EL (cell line): ENCODE results near the gene IST1.

Experiments used
- DNase-seq: peaks from one replicate; pipeline ENCODE4 v3.0.0-alpha.2; 2016

The IST1 gene

GRCh38 chr16:71966932-71967331, 71.6 kb downstream of the IST1 start:
- no peak for DNase-seq

DNA sequence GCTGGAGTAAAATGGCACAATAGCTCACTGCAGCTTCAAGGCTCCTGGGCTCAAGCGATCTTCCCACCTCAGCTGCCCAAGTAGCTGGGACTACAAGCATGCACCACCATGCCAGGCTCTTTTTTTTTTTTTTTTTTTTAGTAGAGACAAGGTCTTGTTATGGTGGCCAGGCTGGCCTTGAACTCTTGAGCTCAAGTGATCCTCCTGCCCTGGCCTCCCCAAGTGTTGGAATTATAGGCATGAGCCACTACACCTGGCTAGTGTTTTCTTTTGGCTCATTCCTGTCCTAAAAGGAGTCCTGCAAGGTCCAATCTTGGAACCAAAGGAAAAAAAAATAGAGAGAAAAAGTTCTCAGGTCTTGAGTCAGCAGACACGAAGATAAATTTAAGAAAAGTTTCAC, 74.0 kb downstream of the IST1 start:
- no peak for DNase-seq

GRCh38 chr16:71971571-71971970, 76.2 kb downstream of the IST1 start:
- DNase-seq, result no peak

DNA sequence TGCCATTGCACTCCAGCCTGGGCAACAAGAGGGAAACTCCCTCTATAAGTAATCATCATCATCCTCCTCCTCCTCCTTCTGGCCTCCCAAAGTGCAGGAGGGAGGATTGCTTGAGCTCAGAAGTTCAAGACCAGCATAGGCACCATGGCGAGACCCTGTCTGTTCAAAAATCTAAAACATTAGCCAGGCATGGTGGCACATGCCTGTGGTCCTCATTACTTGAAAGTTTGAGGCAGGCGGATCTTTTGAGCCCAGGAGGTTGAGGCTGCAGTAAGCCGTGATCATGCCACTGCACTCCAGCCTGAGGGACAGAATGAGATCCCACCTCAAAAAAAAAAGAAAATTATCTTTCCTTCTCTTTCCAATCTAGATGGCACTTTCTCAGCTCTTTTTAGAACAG, 77.0 kb downstream of the IST1 start:
- DNase-seq, result no peak

DNA sequence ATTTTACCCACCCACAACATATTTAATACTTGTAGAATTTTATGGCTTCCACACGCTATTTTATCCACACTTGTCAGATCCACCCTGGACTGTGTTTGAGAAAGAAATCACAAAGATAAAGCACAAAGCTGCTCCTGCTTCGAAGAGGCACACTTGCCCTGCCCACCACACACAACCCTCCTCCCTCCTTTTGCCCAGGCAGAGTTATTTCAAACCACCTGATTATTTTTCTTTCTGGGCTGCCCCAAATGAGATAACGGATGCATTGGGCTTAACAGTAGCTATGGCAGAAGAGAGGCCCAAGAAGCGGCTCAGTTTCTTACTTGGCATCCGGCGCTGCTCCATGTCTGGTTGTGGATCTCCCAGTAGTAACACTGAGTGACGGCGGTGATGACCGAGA, 77.7 kb downstream of the IST1 start:
- no peak for DNase-seq

DNA sequence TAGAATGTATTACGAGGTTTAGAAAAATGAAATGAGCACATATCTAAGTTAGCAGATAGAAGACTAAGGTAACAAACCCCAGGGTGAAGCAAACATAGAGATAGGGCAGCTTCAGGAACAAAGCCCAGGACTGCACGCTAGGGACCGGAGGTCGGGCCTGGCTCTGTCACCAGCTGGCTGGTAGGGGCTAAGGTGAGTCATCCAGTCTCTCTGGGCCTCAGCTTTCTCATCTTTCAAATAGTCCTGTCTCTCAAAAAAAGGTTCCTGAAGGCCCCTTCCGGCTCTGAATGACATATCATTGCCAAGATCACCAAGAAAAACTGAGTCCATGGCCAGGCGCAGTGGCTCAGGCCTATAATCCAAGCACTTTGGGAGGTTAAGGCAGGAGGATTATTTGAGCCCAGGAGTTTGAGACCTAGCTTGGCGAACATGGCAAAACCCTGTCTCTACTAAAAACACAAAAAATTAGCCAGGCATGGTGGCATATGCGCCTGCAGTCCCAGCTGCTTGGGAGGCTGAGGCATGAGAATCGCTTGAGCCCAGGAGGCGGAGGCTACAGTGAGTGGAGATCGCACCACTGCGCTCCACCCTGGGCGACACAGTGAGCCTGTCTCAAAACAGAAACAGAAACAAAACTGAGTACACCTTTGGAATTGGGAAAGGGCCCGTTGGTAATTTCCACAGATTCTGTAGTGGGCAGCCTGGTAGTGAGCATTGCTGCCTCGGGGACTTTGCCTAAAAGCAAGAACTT, 78.9 kb downstream of the IST1 start:
- DNase-seq, result no peak
